Osteoblast (primary cell): ENCODE data around the gene BAD. TPM values are rescaled to one million over a fixed set of nuclear protein-coding genes. Genes with fewer than 3 reads are reported as not detected.

Experiments
- DNase-seq: peaks from one replicate; pipeline ENCODE4 v3.0.0; 2011; ENCODE audit warnings: low spot score, mixed read lengths; ENCODE audit not compliant: insufficient read length; ENCODE audit errors: missing footprints
- H2AFZ ChIP-seq: 2 replicates; pipeline ENCODE4 v1.6.0; 2011; ENCODE audit warnings: mild to moderate bottlenecking, low read length
- H3K27ac ChIP-seq: 2 replicates; pipeline ENCODE4 v1.5.1; 2011; ENCODE audit warnings: mild to moderate bottlenecking, low read depth, low read length, moderate library complexity
- H3K27me3 ChIP-seq: 2 replicates; pipeline ENCODE4 v1.6.0; 2012; ENCODE audit warnings: mild to moderate bottlenecking, control low read depth, inconsistent platforms, low read length, moderate library complexity; ENCODE audit not compliant: insufficient read depth
- H3K36me3 ChIP-seq: 2 replicates; pipeline ENCODE4 v1.5.1; 2011; ENCODE audit warnings: mild to moderate bottlenecking, low read length, control low read depth, moderate library complexity; ENCODE audit not compliant: insufficient read depth
- H3K4me1 ChIP-seq: 2 replicates; pipeline ENCODE4 v1.5.1; 2011; ENCODE audit warnings: mild to moderate bottlenecking, low read length, control low read depth, moderate library complexity; ENCODE audit not compliant: insufficient read depth
- H3K4me2 ChIP-seq: 2 replicates; pipeline ENCODE4 v1.6.0; 2011; ENCODE audit warnings: mild to moderate bottlenecking, low read length; ENCODE audit not compliant: insufficient read depth
- H3K4me3 ChIP-seq: fragments of 200-600 bp; sonication (generic); 3 replicates; pipeline ENCODE4 v1.5.1; 2012; ENCODE audit warnings: mild to moderate bottlenecking, low read length, inconsistent platforms; ENCODE audit not compliant: insufficient read depth
- H3K79me2 ChIP-seq: 2 replicates; pipeline ENCODE4 v1.6.0; 2012; ENCODE audit warnings: mild to moderate bottlenecking, low read length, control low read depth, inconsistent platforms; ENCODE audit not compliant: insufficient read depth
- H3K9me3 ChIP-seq: 2 replicates; pipeline ENCODE4 v1.5.1; 2011; ENCODE audit warnings: low read depth, low read length, control low read depth
- H4K20me1 ChIP-seq: 2 replicates; pipeline ENCODE4 v1.6.0; 2012; ENCODE audit warnings: mild to moderate bottlenecking, low read length, control low read depth; ENCODE audit not compliant: insufficient read depth
- total RNA-seq: library from RNA; depleted of rRNA; stranded (reverse); fragments of >200 nt; gene quantifications from 2 replicates; pipeline ENCODE4 v1.2.3, GENCODE V29; 2012
- TF ChIP-seq, protein P1 (sequence below): IDR thresholded peaks from 2 replicates; pipeline ENCODE4 v1.5.1; 2011; ENCODE audit warnings: mild to moderate bottlenecking, low read depth, low read length, moderate library complexity; ENCODE audit errors: extremely low read depth

The BAD gene
- total RNA-seq, 1 donor, result 70.9 TPM

DNA sequence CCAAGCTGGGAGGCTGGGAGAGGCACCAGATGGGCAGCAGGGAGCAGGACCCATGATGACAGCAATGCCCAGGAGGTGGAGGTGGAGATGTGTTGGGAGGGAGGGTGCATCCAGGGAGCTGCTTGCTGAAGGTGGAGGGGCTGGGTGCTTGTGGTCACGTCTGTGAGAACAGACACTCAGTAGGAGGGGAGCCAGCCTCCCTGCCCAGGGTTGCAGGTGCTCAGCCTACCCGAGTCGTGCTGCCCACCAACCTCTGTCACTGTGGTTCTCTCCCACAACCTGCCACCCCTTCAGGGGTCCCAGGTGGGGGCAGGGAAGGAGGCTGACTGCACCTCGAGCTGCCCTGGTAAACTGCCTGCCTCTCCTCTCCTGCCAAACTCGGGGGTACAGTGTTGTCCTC, 38.9 kb upstream of the BAD start:
- peaks cover 6% of the 10 kb centered on the region for H3K4me1 ChIP-seq
- no peak overlapping the region for H3K4me3 ChIP-seq
- H3K36me3 ChIP-seq, result peaks cover 17% of the 10 kb centered on the region
- TF ChIP-seq, protein P1, sequence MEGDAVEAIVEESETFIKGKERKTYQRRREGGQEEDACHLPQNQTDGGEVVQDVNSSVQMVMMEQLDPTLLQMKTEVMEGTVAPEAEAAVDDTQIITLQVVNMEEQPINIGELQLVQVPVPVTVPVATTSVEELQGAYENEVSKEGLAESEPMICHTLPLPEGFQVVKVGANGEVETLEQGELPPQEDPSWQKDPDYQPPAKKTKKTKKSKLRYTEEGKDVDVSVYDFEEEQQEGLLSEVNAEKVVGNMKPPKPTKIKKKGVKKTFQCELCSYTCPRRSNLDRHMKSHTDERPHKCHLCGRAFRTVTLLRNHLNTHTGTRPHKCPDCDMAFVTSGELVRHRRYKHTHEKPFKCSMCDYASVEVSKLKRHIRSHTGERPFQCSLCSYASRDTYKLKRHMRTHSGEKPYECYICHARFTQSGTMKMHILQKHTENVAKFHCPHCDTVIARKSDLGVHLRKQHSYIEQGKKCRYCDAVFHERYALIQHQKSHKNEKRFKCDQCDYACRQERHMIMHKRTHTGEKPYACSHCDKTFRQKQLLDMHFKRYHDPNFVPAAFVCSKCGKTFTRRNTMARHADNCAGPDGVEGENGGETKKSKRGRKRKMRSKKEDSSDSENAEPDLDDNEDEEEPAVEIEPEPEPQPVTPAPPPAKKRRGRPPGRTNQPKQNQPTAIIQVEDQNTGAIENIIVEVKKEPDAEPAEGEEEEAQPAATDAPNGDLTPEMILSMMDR, result no peak
- H3K27ac ChIP-seq, result no peak overlapping the region
- no peak overlapping the region for H3K4me2 ChIP-seq
- H3K79me2 ChIP-seq, result peaks cover 11% of the 10 kb centered on the region
- no peaks in the 10 kb centered on the region for H3K9me3 ChIP-seq
- no peaks in the 10 kb centered on the region for H3K27me3 ChIP-seq
- peaks cover 7% of the 10 kb centered on the region for H4K20me1 ChIP-seq
- peak; percentile 59 for DNase-seq
- no peak overlapping the region for H2AFZ ChIP-seq

DNA sequence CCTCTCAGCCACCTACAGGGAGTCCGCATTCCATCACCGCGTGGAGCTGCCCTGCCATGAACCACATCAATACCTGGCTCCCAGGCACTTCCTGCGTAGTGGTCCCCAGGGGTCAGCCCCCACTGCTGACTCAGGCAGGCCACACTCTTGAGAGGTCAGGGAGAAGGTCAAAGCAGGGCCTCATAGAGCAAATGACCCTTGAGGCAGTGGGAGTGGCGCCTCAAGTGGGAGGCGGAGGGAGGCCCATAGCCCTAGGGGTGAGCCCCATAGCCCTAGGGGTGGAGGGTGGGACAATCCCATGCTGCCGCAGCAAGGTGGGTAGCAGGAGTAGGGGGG, 38.4 kb upstream of the BAD start:
- H3K27ac ChIP-seq, result no peak overlapping the region
- H3K27me3 ChIP-seq, result no peaks in the 10 kb centered on the region
- peaks cover 15% of the 10 kb centered on the region for H3K79me2 ChIP-seq
- peaks cover 7% of the 10 kb centered on the region for H4K20me1 ChIP-seq
- H3K9me3 ChIP-seq, result no peaks in the 10 kb centered on the region
- H2AFZ ChIP-seq, result no peak overlapping the region
- H3K4me3 ChIP-seq, result no peak overlapping the region
- TF ChIP-seq, protein P1, result no peak
- peaks cover 6% of the 10 kb centered on the region for H3K4me1 ChIP-seq
- no peak overlapping the region for H3K4me2 ChIP-seq
- peak; percentile 18 for DNase-seq
- H3K36me3 ChIP-seq, result peaks cover 17% of the 10 kb centered on the region

DNA sequence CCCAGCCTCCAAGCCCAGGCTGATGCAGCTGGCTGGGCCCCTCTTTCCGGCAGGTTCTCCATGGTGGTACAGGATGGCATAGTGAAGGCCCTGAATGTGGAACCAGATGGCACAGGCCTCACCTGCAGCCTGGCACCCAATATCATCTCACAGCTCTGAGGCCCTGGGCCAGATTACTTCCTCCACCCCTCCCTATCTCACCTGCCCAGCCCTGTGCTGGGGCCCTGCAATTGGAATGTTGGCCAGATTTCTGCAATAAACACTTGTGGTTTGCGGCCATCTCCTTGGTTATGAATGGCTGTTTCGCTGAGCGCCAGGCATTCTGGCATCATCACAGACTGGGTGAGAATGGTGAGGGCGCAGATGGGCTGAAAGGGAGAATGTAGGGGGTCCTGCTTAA, 37.1 kb upstream of the BAD start:
- H3K4me1 ChIP-seq, result peaks cover 11% of the 10 kb centered on the region
- no peak overlapping the region for H3K27ac ChIP-seq
- no peak overlapping the region for H2AFZ ChIP-seq
- no peaks in the 10 kb centered on the region for H3K9me3 ChIP-seq
- no peak overlapping the region for H3K4me3 ChIP-seq
- DNase-seq, result peak; percentile 62
- peaks cover 22% of the 10 kb centered on the region for H3K79me2 ChIP-seq
- H3K27me3 ChIP-seq, result no peaks in the 10 kb centered on the region
- H3K36me3 ChIP-seq, result peaks cover 17% of the 10 kb centered on the region
- TF ChIP-seq, protein P1, result no peak
- peaks cover 7% of the 10 kb centered on the region for H4K20me1 ChIP-seq
- no peak overlapping the region for H3K4me2 ChIP-seq

DNA sequence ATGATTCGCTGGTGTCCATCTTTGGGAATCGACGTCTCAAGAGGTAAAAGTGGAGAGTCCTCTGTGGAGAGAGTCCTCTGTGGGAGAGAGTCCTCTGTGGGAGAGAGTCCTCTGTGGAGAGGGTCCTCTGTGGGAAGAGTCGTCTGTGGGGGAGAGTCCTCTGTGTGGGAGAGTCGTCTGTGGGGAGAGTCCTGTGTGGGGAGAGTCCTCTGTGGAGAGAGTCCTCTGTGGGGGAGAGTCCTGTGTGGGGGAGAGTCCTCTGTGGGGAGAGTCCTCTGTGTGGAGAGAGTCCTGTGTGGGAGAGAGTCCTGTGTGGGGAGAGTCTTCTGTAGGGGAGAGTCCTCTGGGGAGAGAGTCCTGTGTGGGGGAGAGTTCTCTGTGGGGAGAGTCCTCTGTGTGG, 36.6 kb upstream of the BAD start:
- TF ChIP-seq, protein P1, result no peak

More for the DNA sequence above, 36.6 kb upstream of the BAD start:
- peak; percentile 22 for DNase-seq
- no peak overlapping the region for H3K27ac ChIP-seq
- H2AFZ ChIP-seq, result no peak overlapping the region
- no peak overlapping the region for H3K4me3 ChIP-seq
- H4K20me1 ChIP-seq, result peaks cover 7% of the 10 kb centered on the region
- peaks cover 21% of the 10 kb centered on the region for H3K36me3 ChIP-seq
- H3K79me2 ChIP-seq, result peaks cover 25% of the 10 kb centered on the region
- peaks cover 11% of the 10 kb centered on the region for H3K4me1 ChIP-seq
- H3K4me2 ChIP-seq, result no peak overlapping the region
- H3K9me3 ChIP-seq, result no peaks in the 10 kb centered on the region
- H3K27me3 ChIP-seq, result no peaks in the 10 kb centered on the region
